ENCODE results near the gene NTN3.
"Not testable (repeated sequence)": the region's sequence is repeated elsewhere in the genome, so short reads cannot be mapped to it uniquely, and the experiment has no call there.

The NTN3 gene

GRCh38 chr16:2438121-2438520, 33.0 kb upstream of the NTN3 start:
- DNase-seq, result no peak
- peaks cover 82% of the 10 kb centered on the region for H3K36me3 ChIP-seq

GRCh38 chr16:2439598-2439997, 31.5 kb upstream of the NTN3 start:
- Histone ChIP-seq H3K4me3 (ENCODE audit: low read depth, low read length) (no peak overlapping the region), H3K27ac (no peak overlapping the region), H3K9me3 (ENCODE audit: severe bottlenecking) (no peaks in the 10 kb centered on the region), H3K27me3 (ENCODE audit: insufficient read depth, low read depth, severe bottlenecking) (no peaks in the 10 kb centered on the region), H3K36me3 (peaks cover 80% of the 10 kb centered on the region)
- TF ChIP-seq CTCF (IDR thresholded peaks at IDR 0.05; ENCODE audit: low read depth, low read length), result no peak
- DNase-seq, result no peak

More at GRCh38 chr16:2438121-2438520, 33.0 kb upstream of the NTN3 start:
- no peak overlapping the region for H3K4me3 ChIP-seq (ENCODE audit: low read depth, low read length)
- H3K27me3 ChIP-seq (ENCODE audit: insufficient read depth, low read depth, severe bottlenecking), result no peaks in the 10 kb centered on the region
- H3K27ac ChIP-seq, result no peak overlapping the region
- no peak for TF ChIP-seq CTCF (IDR thresholded peaks at IDR 0.05; ENCODE audit: low read depth, low read length)
- no peaks in the 10 kb centered on the region for H3K9me3 ChIP-seq (ENCODE audit: severe bottlenecking)

DNA sequence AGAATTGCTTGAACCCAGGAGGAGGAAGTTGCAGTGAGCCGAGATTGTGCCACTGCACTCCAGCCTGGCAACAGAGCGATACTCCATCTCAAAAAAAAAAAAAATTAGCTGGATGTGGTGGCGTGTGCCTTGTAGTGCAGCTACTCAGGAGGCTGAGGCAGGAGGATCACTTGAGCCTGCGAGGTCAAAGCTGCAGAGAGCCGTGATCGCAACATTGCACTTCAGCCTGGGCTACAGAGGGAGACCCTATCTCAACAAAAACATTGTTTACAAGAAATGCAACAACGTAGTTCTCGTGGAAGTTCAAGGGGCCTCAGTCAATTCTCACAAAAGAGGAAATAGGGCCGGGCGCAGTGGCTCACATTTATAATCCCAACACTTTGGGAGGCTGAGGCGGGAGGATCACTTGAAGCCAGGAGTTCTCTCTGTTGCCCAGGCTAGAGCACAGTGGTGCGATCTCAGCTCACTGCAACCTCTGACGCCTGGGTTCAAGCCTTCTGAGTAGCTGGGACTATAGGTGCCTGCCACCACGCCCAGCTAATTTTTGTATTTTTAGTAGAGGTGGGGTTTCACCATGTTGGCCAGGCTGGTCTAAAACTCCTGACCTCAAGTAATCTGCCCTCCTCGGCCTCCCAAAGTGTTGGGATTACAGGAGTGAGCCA, 29.8 kb upstream of the NTN3 start:
- not testable (repeated sequence) for H3K4me3 ChIP-seq (ENCODE audit: low read depth, low read length); H3K27me3 ChIP-seq (ENCODE audit: insufficient read depth, low read depth, severe bottlenecking); DNase-seq; H3K27ac ChIP-seq; H3K9me3 ChIP-seq (ENCODE audit: severe bottlenecking)
- H3K36me3 ChIP-seq, result peaks cover 85% of the 10 kb centered on the region

DNA sequence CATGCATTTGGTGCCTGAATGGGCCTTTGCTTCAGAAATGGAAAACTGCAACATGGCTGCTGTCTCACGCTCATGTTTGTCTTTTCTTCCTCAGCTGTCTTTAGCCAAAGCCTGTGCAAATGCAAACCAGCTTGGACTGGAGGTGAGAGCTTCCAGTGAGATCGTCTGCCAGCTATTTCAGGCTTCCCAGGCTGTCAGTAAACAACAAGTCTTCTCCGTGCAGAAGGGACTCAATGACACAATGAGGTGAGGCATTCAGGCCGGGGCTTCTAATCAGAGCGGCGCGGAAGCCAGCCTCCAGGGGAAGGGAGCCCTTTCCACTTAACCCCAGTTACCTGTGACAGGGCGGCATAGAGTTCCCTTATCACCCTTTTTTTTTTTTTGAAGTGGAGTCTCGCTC, 27.5 kb upstream of the NTN3 start:
- Histone ChIP-seq H3K36me3 (peaks cover 85% of the 10 kb centered on the region), H3K27me3 (ENCODE audit: insufficient read depth, low read depth, severe bottlenecking) (no peaks in the 10 kb centered on the region), H3K27ac (no peak overlapping the region), H3K9me3 (ENCODE audit: severe bottlenecking) (no peaks in the 10 kb centered on the region), H3K4me3 (ENCODE audit: low read depth, low read length) (no peak overlapping the region)
- no peak for TF ChIP-seq CTCF (IDR thresholded peaks at IDR 0.05; ENCODE audit: low read depth, low read length)
- DNase-seq, result no peak

GRCh38 chr16:2447920-2448583, 23.0 kb upstream of the NTN3 start:
- no peak for DNase-seq
- no peak overlapping the region for H3K4me3 ChIP-seq (ENCODE audit: low read depth, low read length)
- H3K36me3 ChIP-seq, result peaks cover 88% of the 10 kb centered on the region
- H3K27me3 ChIP-seq (ENCODE audit: insufficient read depth, low read depth, severe bottlenecking), result no peaks in the 10 kb centered on the region
- no peaks in the 10 kb centered on the region for H3K9me3 ChIP-seq (ENCODE audit: severe bottlenecking)
- TF ChIP-seq CTCF (IDR thresholded peaks at IDR 0.05; ENCODE audit: low read depth, low read length), result no peak
- no peak overlapping the region for H3K27ac ChIP-seq

- H3K4me3 ChIP-seq (ENCODE audit: low read depth, low read length), result no peak overlapping the region
- peaks cover 90% of the 10 kb centered on the region for H3K36me3 ChIP-seq
- no peak overlapping the region for H3K27ac ChIP-seq
- H3K27me3 ChIP-seq (ENCODE audit: insufficient read depth, low read depth, severe bottlenecking), result no peaks in the 10 kb centered on the region
- no peak for TF ChIP-seq CTCF (IDR thresholded peaks at IDR 0.05; ENCODE audit: low read depth, low read length)
- no peak for DNase-seq
- no peaks in the 10 kb centered on the region for H3K9me3 ChIP-seq (ENCODE audit: severe bottlenecking)
Measured at GRCh38 chr16:2449118-2449517, 22.0 kb upstream of the NTN3 start.

All from WERI-Rb-1 (cell line).